ENCODE results near the gene ST3GAL3.

Gene ST3GAL3

GRCh38 chr1:43874716-43875115, 167.4 kb downstream of the ST3GAL3 start:
- no peak for TF ChIP-seq CTCF (conservative IDR thresholded peaks at IDR 0.05)
- TF ChIP-seq ZFX (IDR thresholded peaks at IDR 0.05) = no peak
- no peak overlapping the region for H3K27ac ChIP-seq

- H3K27ac ChIP-seq = no peak overlapping the region
- no peak for TF ChIP-seq ZFX (IDR thresholded peaks at IDR 0.05)
Observed at GRCh38 chr1:43875331-43875730, 168.0 kb downstream of the ST3GAL3 start.

GRCh38 chr1:43877101-43877500, 169.8 kb downstream of the ST3GAL3 start:
- H3K27ac ChIP-seq = no peak overlapping the region
- no peak for TF ChIP-seq ZFX (IDR thresholded peaks at IDR 0.05)
- no peak for TF ChIP-seq CTCF (conservative IDR thresholded peaks at IDR 0.05)

GRCh38 chr1:43878440-43878839, 171.1 kb downstream of the ST3GAL3 start:
- H3K27ac ChIP-seq = no peak overlapping the region
- TF ChIP-seq ZFX (IDR thresholded peaks at IDR 0.05) (no peak), CTCF (conservative IDR thresholded peaks at IDR 0.05) (no peak)

- TF ChIP-seq CTCF (conservative IDR thresholded peaks at IDR 0.05) = no peak
- no peak for TF ChIP-seq ZFX (IDR thresholded peaks at IDR 0.05)
- H3K27ac ChIP-seq = no peak overlapping the region
Observed at GRCh38 chr1:43878854-43879253, 171.5 kb downstream of the ST3GAL3 start.

- TF ChIP-seq CTCF (conservative IDR thresholded peaks at IDR 0.05) (no peak), ZFX (IDR thresholded peaks at IDR 0.05) (no peak)
- no peak overlapping the region for H3K27ac ChIP-seq
Observed at GRCh38 chr1:43879414-43879813, 172.1 kb downstream of the ST3GAL3 start.

GRCh38 chr1:43879996-43880395, 172.7 kb downstream of the ST3GAL3 start:
- no peak overlapping the region for H3K27ac ChIP-seq
- TF ChIP-seq CTCF (conservative IDR thresholded peaks at IDR 0.05) (no peak), ZFX (IDR thresholded peaks at IDR 0.05) (no peak)

GRCh38 chr1:43880604-43881003, 173.3 kb downstream of the ST3GAL3 start:
- TF ChIP-seq CTCF (conservative IDR thresholded peaks at IDR 0.05) (no peak), ZFX (IDR thresholded peaks at IDR 0.05) (no peak)
- H3K27ac ChIP-seq = no peak overlapping the region

Measured in C4-2B (cell line).